Measurements from ENCODE around the gene IMMP2L. TPM values are rescaled to one million over a fixed set of nuclear protein-coding genes. Genes with fewer than 3 reads are reported as not detected.

The IMMP2L gene
- total RNA-seq, 1 donor from 2014 or later, result 11.2 TPM

DNA sequence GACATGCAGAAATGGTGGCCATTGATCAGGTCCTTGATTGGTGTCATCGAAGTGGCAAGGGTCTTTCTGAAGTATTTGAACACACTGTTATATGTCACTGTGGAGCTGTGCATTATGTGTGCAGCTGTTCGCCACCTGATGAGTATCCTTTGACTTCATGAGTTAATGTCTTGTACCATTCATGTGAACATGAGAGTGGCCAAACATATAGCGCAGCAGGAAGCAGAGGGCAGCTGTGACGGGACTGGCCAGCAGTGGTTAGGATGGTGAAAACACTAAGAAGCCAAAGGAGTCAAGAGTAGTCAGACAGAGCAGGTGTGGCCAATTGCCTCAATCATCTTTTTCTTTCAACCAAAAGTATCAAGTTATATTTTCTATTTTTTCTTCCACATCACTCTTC, 167.4 kb downstream of the IMMP2L start:
- Mint-ChIP-seq H3K4me3 (ENCODE audit: unreplicated experiment) (no peak overlapping the region), H3K27me3 (ENCODE audit: unreplicated experiment) (no peaks in the 10 kb centered on the region), H3K36me3 (ENCODE audit: low read depth, unreplicated experiment) (no peaks in the 10 kb centered on the region), H3K4me1 (ENCODE audit: unreplicated experiment) (peaks cover 5% of the 10 kb centered on the region), H3K9me3 (ENCODE audit: unreplicated experiment) (no peaks in the 10 kb centered on the region), H3K27ac (ENCODE audit: unreplicated experiment) (no peak overlapping the region)
- TF ChIP-seq CTCF (IDR thresholded peaks at IDR 0.05; ENCODE audit: unreplicated experiment), result no peak
- no peak for DNase-seq (ENCODE audit: low spot score)

GRCh38 chr7:111393011-111393754, 169.1 kb downstream of the IMMP2L start:
- Mint-ChIP-seq H3K4me3 (ENCODE audit: unreplicated experiment) (no peak overlapping the region), H3K27me3 (ENCODE audit: unreplicated experiment) (no peaks in the 10 kb centered on the region), H3K9me3 (ENCODE audit: unreplicated experiment) (no peaks in the 10 kb centered on the region), H3K27ac (ENCODE audit: unreplicated experiment) (no peak overlapping the region), H3K4me1 (ENCODE audit: unreplicated experiment) (peaks cover 5% of the 10 kb centered on the region), H3K36me3 (ENCODE audit: low read depth, unreplicated experiment) (no peaks in the 10 kb centered on the region)
- DNase-seq (ENCODE audit: low spot score), result no peak
- TF ChIP-seq CTCF (IDR thresholded peaks at IDR 0.05; ENCODE audit: unreplicated experiment), result no peak

DNA sequence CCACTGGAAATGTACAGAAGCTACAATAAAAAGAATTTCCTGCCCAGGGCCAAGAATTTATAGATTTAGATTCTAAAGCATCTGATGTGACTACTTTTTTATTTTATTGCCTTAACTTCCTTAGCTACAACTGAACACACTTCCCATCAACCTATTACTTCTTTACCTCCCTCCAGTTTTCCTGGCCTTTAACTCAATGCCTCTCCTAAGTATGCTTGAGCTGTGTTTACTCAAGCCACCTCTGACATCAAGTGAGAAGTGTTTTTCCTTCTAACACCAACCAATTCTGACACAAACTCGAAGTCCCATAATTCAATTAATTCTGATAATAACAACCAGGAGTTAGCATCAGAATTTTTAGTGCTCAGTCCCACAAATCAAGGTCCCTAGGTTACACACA, 170.0 kb downstream of the IMMP2L start:
- Mint-ChIP-seq H3K27ac (ENCODE audit: unreplicated experiment) (no peak overlapping the region), H3K4me1 (ENCODE audit: unreplicated experiment) (peaks cover 5% of the 10 kb centered on the region), H3K36me3 (ENCODE audit: low read depth, unreplicated experiment) (no peaks in the 10 kb centered on the region), H3K4me3 (ENCODE audit: unreplicated experiment) (no peak overlapping the region), H3K9me3 (ENCODE audit: unreplicated experiment) (no peaks in the 10 kb centered on the region), H3K27me3 (ENCODE audit: unreplicated experiment) (no peaks in the 10 kb centered on the region)
- TF ChIP-seq CTCF (IDR thresholded peaks at IDR 0.05; ENCODE audit: unreplicated experiment), result no peak
- DNase-seq (ENCODE audit: low spot score), result no peak

- H3K27me3 Mint-ChIP-seq (ENCODE audit: unreplicated experiment), result no peaks in the 10 kb centered on the region
- no peak overlapping the region for H3K4me3 Mint-ChIP-seq (ENCODE audit: unreplicated experiment)
- H3K9me3 Mint-ChIP-seq (ENCODE audit: unreplicated experiment), result no peaks in the 10 kb centered on the region
- H3K4me1 Mint-ChIP-seq (ENCODE audit: unreplicated experiment), result peaks cover 5% of the 10 kb centered on the region
- H3K27ac Mint-ChIP-seq (ENCODE audit: unreplicated experiment), result no peak overlapping the region
- no peak for TF ChIP-seq CTCF (IDR thresholded peaks at IDR 0.05; ENCODE audit: unreplicated experiment)
- DNase-seq (ENCODE audit: low spot score), result no peak
- no peaks in the 10 kb centered on the region for H3K36me3 Mint-ChIP-seq (ENCODE audit: low read depth, unreplicated experiment)
Observed at GRCh38 chr7:111390000-111390399, 172.3 kb downstream of the IMMP2L start.

DNA sequence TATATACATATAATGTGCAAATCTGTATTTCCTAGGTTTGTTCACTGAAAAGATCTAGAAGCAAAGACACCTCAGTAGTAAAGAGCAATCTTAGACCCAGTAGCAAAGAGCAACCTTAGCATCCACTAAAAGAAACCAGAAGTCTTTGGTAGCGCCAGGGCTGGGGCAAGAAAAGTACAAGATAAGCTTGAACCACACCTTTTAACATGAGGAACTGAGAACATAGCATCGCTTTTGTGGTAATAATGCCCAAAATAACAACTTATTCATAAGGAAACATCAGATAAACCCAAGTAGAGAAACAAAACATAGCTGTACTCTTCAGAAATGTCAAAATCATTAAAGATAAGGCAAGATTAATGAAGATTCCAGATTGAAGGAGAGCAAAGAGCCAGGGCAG, 173.4 kb downstream of the IMMP2L start:
- no peak overlapping the region for H3K4me3 Mint-ChIP-seq (ENCODE audit: unreplicated experiment)
- no peaks in the 10 kb centered on the region for H3K9me3 Mint-ChIP-seq (ENCODE audit: unreplicated experiment)
- no peak for DNase-seq (ENCODE audit: low spot score)
- peaks cover 2% of the 10 kb centered on the region for H3K27me3 Mint-ChIP-seq (ENCODE audit: unreplicated experiment)
- H3K4me1 Mint-ChIP-seq (ENCODE audit: unreplicated experiment), result peaks cover 5% of the 10 kb centered on the region
- no peaks in the 10 kb centered on the region for H3K36me3 Mint-ChIP-seq (ENCODE audit: low read depth, unreplicated experiment)
- no peak overlapping the region for H3K27ac Mint-ChIP-seq (ENCODE audit: unreplicated experiment)
- TF ChIP-seq CTCF (IDR thresholded peaks at IDR 0.05; ENCODE audit: unreplicated experiment), result no peak
